HepG2 (cell line): ENCODE measurements around the gene ABCA3. TPM values are rescaled to one million over a fixed set of nuclear protein-coding genes. Genes with fewer than 3 reads are reported as not detected.

Experiments used
- AKAP8 ChIP-seq: sonication (generic); formaldehyde crosslinking; IDR thresholded peaks from 2 replicates; pipeline ENCODE4 v1.5.1; 2020; ENCODE audit warnings: mild to moderate bottlenecking, missing genetic modification reagents
- ATF1 ChIP-seq: IDR thresholded peaks from 2 replicates; pipeline ENCODE4 v1.6.1; 2016; ENCODE audit warnings: mild to moderate bottlenecking, control low read depth
- ETV6 ChIP-seq: sonication (generic); formaldehyde crosslinking; conservative IDR thresholded peaks from 2 replicates; pipeline ENCODE4 v1.4.0; 2020; ENCODE audit warnings: missing genetic modification reagents
- MATR3 ChIP-seq: sonication (generic); formaldehyde crosslinking; IDR thresholded peaks from 2 replicates; pipeline ENCODE4 v1.4.0; 2020; ENCODE audit warnings: missing genetic modification reagents
- MIXL1 ChIP-seq: IDR thresholded peaks from 2 replicates; pipeline ENCODE4 v1.6.1; 2016
- PHF20 ChIP-seq: sonication (generic); formaldehyde crosslinking; IDR thresholded peaks from 2 replicates; pipeline ENCODE4 v1.5.0; 2020; ENCODE audit warnings: mild to moderate bottlenecking, missing genetic modification reagents
- REPIN1 ChIP-seq: sonication (generic); formaldehyde crosslinking; IDR thresholded peaks from 2 replicates; pipeline ENCODE4 v1.8.0; 2022; ENCODE audit warnings: missing genetic modification reagents, low read depth, mild to moderate bottlenecking, borderline replicate concordance
- TARDBP ChIP-seq: sonication (generic); formaldehyde crosslinking; IDR thresholded peaks from 2 replicates; pipeline ENCODE4 v1.8.0; 2022; ENCODE audit warnings: mild to moderate bottlenecking, missing genetic modification reagents
- TEAD3 ChIP-seq: optimal IDR thresholded peaks from 2 replicates; pipeline ENCODE3; 2016; ENCODE audit warnings: borderline replicate concordance
- ZMYM4 ChIP-seq: sonication (generic); formaldehyde crosslinking; IDR thresholded peaks from 2 replicates; pipeline ENCODE4 v1.8.1; 2023; ENCODE audit warnings: mild to moderate bottlenecking, missing genetic modification reagents
- ZNF776 ChIP-seq: sonication (generic); formaldehyde crosslinking; IDR thresholded peaks from 2 replicates; pipeline ENCODE4 v1.4.0; 2020; ENCODE audit warnings: mild to moderate bottlenecking, missing genetic modification reagents
- ZNF784 ChIP-seq: sonication (generic); formaldehyde crosslinking; IDR thresholded peaks from 2 replicates; pipeline ENCODE4 v1.5.1; 2020; ENCODE audit warnings: missing genetic modification reagents, mild to moderate bottlenecking, borderline replicate concordance
- polyA plus RNA-seq, 8 experiments: library from polyadenylated mRNA; depleted of rRNA in 3 of 8; stranded (reverse) in 7 of 8; unstranded in 1 of 8; fragments of >200 nt; fragmentation: Illumina TruSeq in 4 of 8; extraction: Trizol in 4 of 8; gene quantifications; 2 replicates each; pipeline versions ENCODE4 v1.2.1 to v1.2.3, GENCODE V29; 2011 to 2016; ENCODE audit warnings: low read depth in 4 of 8, missing spikeins in 1 of 8, mixed read lengths in 1 of 8; ENCODE audit not compliant: insufficient read depth in 1 of 8
- total RNA-seq, 5 experiments: library from RNA; depleted of rRNA; stranded (reverse); fragments of >200 nt; fragmentation: Illumina TruSeq; extraction: Trizol; gene quantifications; 2 replicates each; pipeline ENCODE4 v1.2.3, GENCODE V29; 2016; ENCODE audit warnings: low read depth in 1 of 5
- TF ChIP-seq, protein P1 (sequence below): sonication (generic); formaldehyde crosslinking; IDR thresholded peaks from 2 replicates; pipeline ENCODE4 v1.9.0; 2021; ENCODE audit warnings: mild to moderate bottlenecking, missing genetic modification reagents
- TF ChIP-seq, protein P2 (sequence below): sonication (generic); formaldehyde crosslinking; IDR thresholded peaks from 2 replicates; pipeline ENCODE4 v1.4.0; 2020; ENCODE audit warnings: mild to moderate bottlenecking, missing genetic modification reagents
- TF ChIP-seq, protein P3 (sequence below): sonication (generic); formaldehyde crosslinking; IDR thresholded peaks from 2 replicates; pipeline ENCODE4 v1.5.1; 2020; ENCODE audit warnings: mild to moderate bottlenecking, missing genetic modification reagents, moderate library complexity

ABCA3 gene
- total and polyA plus RNA-seq, 2 of the 13 experiments (the other 11 are each of a cell fraction or from before 2014, with no cell fraction given) = 0.60 to 1.5 TPM

DNA sequence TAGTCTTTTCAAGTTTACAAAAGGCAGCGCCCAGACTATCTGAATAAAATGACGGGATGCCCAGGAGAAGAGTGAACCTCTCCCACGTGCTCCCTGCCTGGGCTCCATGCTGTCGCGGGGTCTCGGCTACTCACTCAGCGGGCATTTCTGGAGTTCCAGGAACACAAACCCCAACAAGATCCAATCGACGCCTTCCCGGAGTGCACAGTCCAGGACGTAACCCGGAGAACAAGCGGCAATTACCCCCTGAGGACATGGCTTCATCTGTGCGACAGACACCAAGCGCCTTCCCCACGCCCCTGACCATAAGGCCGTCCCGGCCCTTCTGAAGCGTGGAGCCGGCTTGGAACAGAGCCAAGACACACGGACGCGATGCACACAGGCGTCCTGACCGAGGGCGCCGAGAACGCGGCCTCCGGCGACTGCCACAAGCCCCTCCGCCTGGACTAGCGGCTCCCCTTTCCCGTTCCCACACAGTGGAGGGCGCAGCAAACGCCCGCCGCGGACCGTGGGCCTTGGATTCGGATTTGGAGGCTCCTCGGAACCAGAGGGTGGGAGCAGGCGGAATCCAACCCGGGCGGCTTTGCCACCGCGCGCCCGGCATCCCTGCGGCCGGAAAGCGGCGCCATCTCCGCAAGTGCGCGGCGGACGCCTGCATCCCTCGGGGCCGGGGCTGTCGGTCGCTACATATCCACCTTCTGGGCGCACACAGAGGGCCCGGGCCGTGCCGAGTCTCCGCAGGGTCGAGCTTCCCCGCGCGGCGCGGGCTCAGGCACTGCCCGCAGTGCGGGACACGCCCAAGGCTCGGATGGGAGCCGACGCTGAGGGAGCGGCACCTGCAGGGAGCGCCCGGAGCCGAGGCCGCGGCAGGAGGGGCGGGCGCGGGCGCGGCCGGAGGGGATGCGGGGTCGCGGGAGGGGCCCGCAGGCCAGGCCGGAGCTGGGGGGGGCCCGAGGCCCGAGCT lies 725 bp downstream of the ABCA3 start (continued):
- TF ChIP-seq, protein P1, sequence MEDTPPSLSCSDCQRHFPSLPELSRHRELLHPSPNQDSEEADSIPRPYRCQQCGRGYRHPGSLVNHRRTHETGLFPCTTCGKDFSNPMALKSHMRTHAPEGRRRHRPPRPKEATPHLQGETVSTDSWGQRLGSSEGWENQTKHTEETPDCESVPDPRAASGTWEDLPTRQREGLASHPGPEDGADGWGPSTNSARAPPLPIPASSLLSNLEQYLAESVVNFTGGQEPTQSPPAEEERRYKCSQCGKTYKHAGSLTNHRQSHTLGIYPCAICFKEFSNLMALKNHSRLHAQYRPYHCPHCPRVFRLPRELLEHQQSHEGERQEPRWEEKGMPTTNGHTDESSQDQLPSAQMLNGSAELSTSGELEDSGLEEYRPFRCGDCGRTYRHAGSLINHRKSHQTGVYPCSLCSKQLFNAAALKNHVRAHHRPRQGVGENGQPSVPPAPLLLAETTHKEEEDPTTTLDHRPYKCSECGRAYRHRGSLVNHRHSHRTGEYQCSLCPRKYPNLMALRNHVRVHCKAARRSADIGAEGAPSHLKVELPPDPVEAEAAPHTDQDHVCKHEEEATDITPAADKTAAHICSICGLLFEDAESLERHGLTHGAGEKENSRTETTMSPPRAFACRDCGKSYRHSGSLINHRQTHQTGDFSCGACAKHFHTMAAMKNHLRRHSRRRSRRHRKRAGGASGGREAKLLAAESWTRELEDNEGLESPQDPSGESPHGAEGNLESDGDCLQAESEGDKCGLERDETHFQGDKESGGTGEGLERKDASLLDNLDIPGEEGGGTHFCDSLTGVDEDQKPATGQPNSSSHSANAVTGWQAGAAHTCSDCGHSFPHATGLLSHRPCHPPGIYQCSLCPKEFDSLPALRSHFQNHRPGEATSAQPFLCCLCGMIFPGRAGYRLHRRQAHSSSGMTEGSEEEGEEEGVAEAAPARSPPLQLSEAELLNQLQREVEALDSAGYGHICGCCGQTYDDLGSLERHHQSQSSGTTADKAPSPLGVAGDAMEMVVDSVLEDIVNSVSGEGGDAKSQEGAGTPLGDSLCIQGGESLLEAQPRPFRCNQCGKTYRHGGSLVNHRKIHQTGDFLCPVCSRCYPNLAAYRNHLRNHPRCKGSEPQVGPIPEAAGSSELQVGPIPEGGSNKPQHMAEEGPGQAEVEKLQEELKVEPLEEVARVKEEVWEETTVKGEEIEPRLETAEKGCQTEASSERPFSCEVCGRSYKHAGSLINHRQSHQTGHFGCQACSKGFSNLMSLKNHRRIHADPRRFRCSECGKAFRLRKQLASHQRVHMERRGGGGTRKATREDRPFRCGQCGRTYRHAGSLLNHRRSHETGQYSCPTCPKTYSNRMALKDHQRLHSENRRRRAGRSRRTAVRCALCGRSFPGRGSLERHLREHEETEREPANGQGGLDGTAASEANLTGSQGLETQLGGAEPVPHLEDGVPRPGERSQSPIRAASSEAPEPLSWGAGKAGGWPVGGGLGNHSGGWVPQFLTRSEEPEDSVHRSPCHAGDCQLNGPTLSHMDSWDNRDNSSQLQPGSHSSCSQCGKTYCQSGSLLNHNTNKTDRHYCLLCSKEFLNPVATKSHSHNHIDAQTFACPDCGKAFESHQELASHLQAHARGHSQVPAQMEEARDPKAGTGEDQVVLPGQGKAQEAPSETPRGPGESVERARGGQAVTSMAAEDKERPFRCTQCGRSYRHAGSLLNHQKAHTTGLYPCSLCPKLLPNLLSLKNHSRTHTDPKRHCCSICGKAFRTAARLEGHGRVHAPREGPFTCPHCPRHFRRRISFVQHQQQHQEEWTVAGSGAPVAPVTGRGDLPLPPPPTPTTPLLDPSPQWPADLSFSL (CRISPR knock-in tag) = no peak
- TF ChIP-seq MATR3 (CRISPR knock-in tag) (no peak), TARDBP (CRISPR knock-in tag) (no peak), ETV6 (CRISPR knock-in tag) (no peak), ZMYM4 (CRISPR knock-in tag) (0 out of 2 replicates have a peak, but pooled peaks have one; percentile 34), ZNF784 (CRISPR knock-in tag) (no peak), PHF20 (CRISPR knock-in tag) (peak; percentile 39; the same call in 1 of the 2 replicates), MIXL1 (CRISPR knock-in tag) (no peak), ATF1 (no peak), AKAP8 (CRISPR knock-in tag) (no peak), TEAD3 (CRISPR knock-in tag) (peak; percentile 30), REPIN1 (CRISPR knock-in tag) (no peak), ZNF776 (CRISPR knock-in tag) (peak; percentile 51; the same call in 1 of the 2 replicates)
- TF ChIP-seq, protein P2, sequence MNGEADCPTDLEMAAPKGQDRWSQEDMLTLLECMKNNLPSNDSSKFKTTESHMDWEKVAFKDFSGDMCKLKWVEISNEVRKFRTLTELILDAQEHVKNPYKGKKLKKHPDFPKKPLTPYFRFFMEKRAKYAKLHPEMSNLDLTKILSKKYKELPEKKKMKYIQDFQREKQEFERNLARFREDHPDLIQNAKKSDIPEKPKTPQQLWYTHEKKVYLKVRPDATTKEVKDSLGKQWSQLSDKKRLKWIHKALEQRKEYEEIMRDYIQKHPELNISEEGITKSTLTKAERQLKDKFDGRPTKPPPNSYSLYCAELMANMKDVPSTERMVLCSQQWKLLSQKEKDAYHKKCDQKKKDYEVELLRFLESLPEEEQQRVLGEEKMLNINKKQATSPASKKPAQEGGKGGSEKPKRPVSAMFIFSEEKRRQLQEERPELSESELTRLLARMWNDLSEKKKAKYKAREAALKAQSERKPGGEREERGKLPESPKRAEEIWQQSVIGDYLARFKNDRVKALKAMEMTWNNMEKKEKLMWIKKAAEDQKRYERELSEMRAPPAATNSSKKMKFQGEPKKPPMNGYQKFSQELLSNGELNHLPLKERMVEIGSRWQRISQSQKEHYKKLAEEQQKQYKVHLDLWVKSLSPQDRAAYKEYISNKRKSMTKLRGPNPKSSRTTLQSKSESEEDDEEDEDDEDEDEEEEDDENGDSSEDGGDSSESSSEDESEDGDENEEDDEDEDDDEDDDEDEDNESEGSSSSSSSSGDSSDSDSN (CRISPR knock-in tag) = peak; percentile 88
- TF ChIP-seq, protein P3, sequence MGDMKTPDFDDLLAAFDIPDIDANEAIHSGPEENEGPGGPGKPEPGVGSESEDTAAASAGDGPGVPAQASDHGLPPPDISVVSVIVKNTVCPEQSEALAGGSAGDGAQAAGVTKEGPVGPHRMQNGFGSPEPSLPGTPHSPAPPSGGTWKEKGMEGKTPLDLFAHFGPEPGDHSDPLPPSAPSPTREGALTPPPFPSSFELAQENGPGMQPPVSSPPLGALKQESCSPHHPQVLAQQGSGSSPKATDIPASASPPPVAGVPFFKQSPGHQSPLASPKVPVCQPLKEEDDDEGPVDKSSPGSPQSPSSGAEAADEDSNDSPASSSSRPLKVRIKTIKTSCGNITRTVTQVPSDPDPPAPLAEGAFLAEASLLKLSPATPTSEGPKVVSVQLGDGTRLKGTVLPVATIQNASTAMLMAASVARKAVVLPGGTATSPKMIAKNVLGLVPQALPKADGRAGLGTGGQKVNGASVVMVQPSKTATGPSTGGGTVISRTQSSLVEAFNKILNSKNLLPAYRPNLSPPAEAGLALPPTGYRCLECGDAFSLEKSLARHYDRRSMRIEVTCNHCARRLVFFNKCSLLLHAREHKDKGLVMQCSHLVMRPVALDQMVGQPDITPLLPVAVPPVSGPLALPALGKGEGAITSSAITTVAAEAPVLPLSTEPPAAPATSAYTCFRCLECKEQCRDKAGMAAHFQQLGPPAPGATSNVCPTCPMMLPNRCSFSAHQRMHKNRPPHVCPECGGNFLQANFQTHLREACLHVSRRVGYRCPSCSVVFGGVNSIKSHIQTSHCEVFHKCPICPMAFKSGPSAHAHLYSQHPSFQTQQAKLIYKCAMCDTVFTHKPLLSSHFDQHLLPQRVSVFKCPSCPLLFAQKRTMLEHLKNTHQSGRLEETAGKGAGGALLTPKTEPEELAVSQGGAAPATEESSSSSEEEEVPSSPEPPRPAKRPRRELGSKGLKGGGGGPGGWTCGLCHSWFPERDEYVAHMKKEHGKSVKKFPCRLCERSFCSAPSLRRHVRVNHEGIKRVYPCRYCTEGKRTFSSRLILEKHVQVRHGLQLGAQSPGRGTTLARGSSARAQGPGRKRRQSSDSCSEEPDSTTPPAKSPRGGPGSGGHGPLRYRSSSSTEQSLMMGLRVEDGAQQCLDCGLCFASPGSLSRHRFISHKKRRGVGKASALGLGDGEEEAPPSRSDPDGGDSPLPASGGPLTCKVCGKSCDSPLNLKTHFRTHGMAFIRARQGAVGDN (CRISPR knock-in tag) = peak; percentile 87
